Endothelial cell of umbilical vein (primary cell): ENCODE results near the gene KIAA1614. TPM values are rescaled to one million over a fixed set of nuclear protein-coding genes. Genes with fewer than 3 reads are reported as not detected.
A peak's percentile ranks its signal among the peaks of the same experiment; 100 is the strongest.

ENCODE experiments used
- BruUV-seq: library from RNA; stranded (reverse); fragments of 400-500 nt; replicated peaks from 2 replicates; lab custom pipeline; 2021; lab: Mats Ljungman, UMichigan
- CTCF ChIA-PET: fragments of 300-600, 350-600 bp; sonication (Branson Sonifier 250); formaldehyde crosslinking; loops from one replicate; lab custom pipeline; 2021; ENCODE audit warnings: antibody characterized with exemption, inconsistent platforms; lab: Charles Lee
- POLR2A ChIA-PET: fragments of 300-600, 350-600 bp; sonication (Branson Sonifier 250); formaldehyde crosslinking; loops from one replicate; lab custom pipeline; 2021; ENCODE audit warnings: antibody characterized with exemption, inconsistent platforms; lab: Charles Lee
- DNase-seq: peaks from one replicate; pipeline ENCODE4 v3.0.0-alpha.2; 2011; ENCODE audit warnings: low read depth, low spot score
- FAIRE-seq: peaks from 2 replicates; lab custom pipeline; 2011; peaks lifted over from hg19 to GRCh38; lab: Jason Lieb, UNC
- H2AFZ ChIP-seq: 2 replicates; pipeline ENCODE4 v1.6.0; 2012; ENCODE audit warnings: low read depth, low read length, control low read depth, inconsistent platforms
- H3K27ac ChIP-seq: 2 replicates; pipeline ENCODE4 v1.5.1; 2011; ENCODE audit warnings: low read depth, mild to moderate bottlenecking, control low read depth, low read length, moderate library complexity; ENCODE audit not compliant: insufficient read depth
- H3K27me3 ChIP-seq, 2 experiments: 2 replicates each; pipeline versions ENCODE4 v1.6.0 to v1.6.1; 2011; ENCODE audit warnings: low read length in 2 of 2, mixed read lengths in 1 of 2; ENCODE audit not compliant: control insufficient read depth in 2 of 2, insufficient read depth in 2 of 2
- H3K36me3 ChIP-seq, 2 experiments: 2 replicates in 1 of 2; 3 replicates in 1 of 2; pipeline ENCODE4 v1.5.1; 2011; ENCODE audit warnings: low read length in 2 of 2, mild to moderate bottlenecking in 1 of 2, moderate library complexity in 1 of 2; ENCODE audit not compliant: control insufficient read depth in 2 of 2, insufficient read depth in 2 of 2; ENCODE audit errors: extremely low read depth in 1 of 2
- H3K4me1 ChIP-seq: 3 replicates; pipeline ENCODE4 v1.5.1; 2011; ENCODE audit warnings: mild to moderate bottlenecking, low read length; ENCODE audit not compliant: control insufficient read depth, insufficient read depth; ENCODE audit errors: extremely low read depth
- H3K4me2 ChIP-seq: 2 replicates; pipeline ENCODE4 v1.6.1; 2011; ENCODE audit warnings: low read length, control low read depth, mixed read lengths; ENCODE audit not compliant: insufficient read depth
- H3K4me3 ChIP-seq, 3 experiments: fragments of 200-600 bp in 1 of 3; sonication (generic), shearing (Covaris generic) in 1 of 3; replicated peaks in 1 of 3; 2 replicates each; pipeline ENCODE4 v1.5.1; 2011 to 2016; ENCODE audit warnings: control low read depth in 3 of 3, low read length in 3 of 3, mild to moderate bottlenecking in 2 of 3, inconsistent platforms in 1 of 3, low read depth in 1 of 3, moderate library complexity in 1 of 3; ENCODE audit not compliant: insufficient read depth in 1 of 3
- H3K79me2 ChIP-seq: 2 replicates; pipeline ENCODE4 v1.6.0; 2012; ENCODE audit warnings: low read length, inconsistent platforms; ENCODE audit not compliant: control insufficient read depth, insufficient read depth
- H3K9ac ChIP-seq: replicated peaks from 2 replicates; pipeline ENCODE3; 2011; ENCODE audit warnings: low read length, control low read depth; ENCODE audit not compliant: insufficient read depth; ENCODE audit errors: extremely low read depth
- H3K9me1 ChIP-seq: replicated peaks from 3 replicates; pipeline ENCODE4 v1.6.0; 2011; ENCODE audit warnings: mild to moderate bottlenecking, low read length; ENCODE audit not compliant: control insufficient read depth, insufficient read depth; ENCODE audit errors: extremely low read depth
- H3K9me3 ChIP-seq: replicated peaks from 2 replicates; pipeline ENCODE4 v1.5.1; 2012; ENCODE audit warnings: low read length, inconsistent platforms; ENCODE audit not compliant: control insufficient read depth, insufficient read depth
- H4K20me1 ChIP-seq: replicated peaks from 2 replicates; pipeline ENCODE3; 2011; ENCODE audit warnings: mild to moderate bottlenecking, low read length; ENCODE audit not compliant: control insufficient read depth, insufficient read depth; ENCODE audit errors: extremely low read depth
- EZH2 ChIP-seq: IDR thresholded peaks from 2 replicates; pipeline ENCODE4 v1.6.1; 2012; ENCODE audit warnings: borderline replicate concordance, low read depth, mild to moderate bottlenecking, moderate library complexity, low read length, inconsistent platforms; ENCODE audit not compliant: severe bottlenecking
- FOS ChIP-seq: IDR thresholded peaks from 2 replicates; pipeline ENCODE4 v1.6.1; 2011; ENCODE audit warnings: mild to moderate bottlenecking, low read length, moderate library complexity, borderline replicate concordance; ENCODE audit not compliant: insufficient read depth
- GATA2 ChIP-seq: IDR thresholded peaks from 2 replicates; pipeline ENCODE4 v1.7.0; 2011; ENCODE audit warnings: low read depth, mild to moderate bottlenecking, moderate library complexity, mixed read lengths, low read length; ENCODE audit not compliant: insufficient read length, insufficient read depth
- JUN ChIP-seq: IDR thresholded peaks from 2 replicates; pipeline ENCODE4 v1.6.1; 2011; ENCODE audit warnings: borderline replicate concordance, low read depth; ENCODE audit not compliant: insufficient read length, insufficient read depth
- POLR2A ChIP-seq: IDR thresholded peaks from 2 replicates; pipeline ENCODE4 v1.6.1; 2012; ENCODE audit warnings: low read depth, mild to moderate bottlenecking, control low read depth, low read length
- POLR2AphosphoS5 ChIP-seq: IDR thresholded peaks from 2 replicates; pipeline ENCODE4 v1.6.1; 2012; ENCODE audit warnings: low read depth, mild to moderate bottlenecking, control low read depth, low read length, moderate library complexity; ENCODE audit not compliant: insufficient read depth
- dilution Hi-C: fragments of 300-500 bp; cut with MboI; formaldehyde crosslinking; loops from one replicate; pipeline ENCODE4 v1.15.0; 2019; ENCODE audit warnings: low sequenced_read_pairs; ENCODE audit not compliant: extremely low pct_ligation_motif_present
- intact Hi-C: fragments of 100-400 bp; cut with micrococcal nuclease; formaldehyde crosslinking; loops from one replicate; pipeline ENCODE4 v1.10.0; 2022
- polyA plus RNA-seq, 4 experiments: library from polyadenylated mRNA; depleted of rRNA in 3 of 4; stranded (reverse) in 3 of 4; unstranded in 1 of 4; fragments of >200 nt; gene quantifications; 2 replicates each; pipeline versions ENCODE4 v1.2.1 to v1.2.3, GENCODE V29; 2011 to 2012; ENCODE audit warnings: missing spikeins in 1 of 4
- total RNA-seq: library from RNA; stranded (reverse); gene quantifications from 2 replicates; pipeline ENCODE4 v1.2.3, GENCODE V29; 2021
- TF ChIP-seq, protein P1 (sequence below): IDR thresholded peaks from 2 replicates; pipeline ENCODE4 v1.6.1; 2011; ENCODE audit not compliant: insufficient read depth, insufficient read length

KIAA1614 gene
- total and polyA plus RNA-seq, 2 donors (not counting 3 experiments of a cell fraction or from before 2014, with no cell fraction given), result 1.0 to 2.0 TPM

DNA sequence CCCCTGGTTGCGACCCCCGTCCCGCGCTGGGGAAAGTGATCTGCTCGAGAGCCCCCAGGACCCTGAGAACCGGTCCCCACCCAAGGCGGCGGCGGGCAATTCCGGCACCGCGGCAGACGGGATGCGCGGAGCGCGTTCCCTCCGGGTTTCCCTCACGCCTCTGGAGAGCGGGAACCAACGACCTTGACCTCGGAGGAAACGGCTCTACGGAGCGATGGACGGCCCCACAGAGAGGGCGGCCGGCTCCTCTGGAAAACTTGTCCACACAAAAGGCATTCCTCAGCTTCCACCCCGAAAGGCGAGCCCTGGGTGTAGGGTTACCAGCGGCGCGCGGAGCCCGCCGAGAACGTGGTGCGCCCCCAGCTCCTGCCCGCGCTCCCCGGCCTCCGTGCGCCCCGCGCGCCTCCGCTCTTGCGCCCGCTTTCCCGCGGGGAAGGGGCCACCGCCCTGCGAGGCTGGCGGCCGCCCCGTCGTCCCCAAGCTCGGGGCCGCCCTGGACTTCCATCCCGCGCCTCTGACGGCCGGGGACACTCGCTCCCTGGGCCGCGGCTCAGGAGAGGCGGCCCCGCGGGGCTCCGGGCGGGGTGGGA, 391 bp upstream of the KIAA1614 start:
- Histone ChIP-seq H3K9me1 (no peaks in the 10 kb centered on the region), H3K9me3 (no peaks in the 10 kb centered on the region), H3K9ac (peak overlapping the region; percentile 57), H3K4me2 (peak overlapping the region; percentile 70), H3K79me2 (no peaks in the 10 kb centered on the region), H4K20me1 (no peaks in the 10 kb centered on the region), H3K36me3 (no peaks in the 10 kb centered on the region), H3K27ac (no peak overlapping the region), H3K4me1 (peaks cover 5% of the 10 kb centered on the region), H2AFZ (peak overlapping the region; percentile 80), H3K4me3 (peak overlapping the region; percentile 23 to 56 (median 52)), H3K27me3 (no peaks in the 10 kb centered on the region)
- ChIA-PET POLR2A (no interaction called here), CTCF (interaction anchor here (0.9 to 5.0 kb wide), 6 partner anchors 9 to 513 kb away, joined by 3 to 27 read pairs (median 4); no protein-coding TSS in a partner anchor)
- intact Hi-C loops (loop anchor here (2.0 kb wide), 1 partner anchor 110 kb away; the partner anchor contains the start of gene STX6), dilution Hi-C loops (no loop called here)
- peak; percentile 28 for TF ChIP-seq EZH2
- no peak for TF ChIP-seq FOS
- FAIRE-seq (no peak), DNase-seq (no peak)
- no TSS peak for BruUV-seq

DNA sequence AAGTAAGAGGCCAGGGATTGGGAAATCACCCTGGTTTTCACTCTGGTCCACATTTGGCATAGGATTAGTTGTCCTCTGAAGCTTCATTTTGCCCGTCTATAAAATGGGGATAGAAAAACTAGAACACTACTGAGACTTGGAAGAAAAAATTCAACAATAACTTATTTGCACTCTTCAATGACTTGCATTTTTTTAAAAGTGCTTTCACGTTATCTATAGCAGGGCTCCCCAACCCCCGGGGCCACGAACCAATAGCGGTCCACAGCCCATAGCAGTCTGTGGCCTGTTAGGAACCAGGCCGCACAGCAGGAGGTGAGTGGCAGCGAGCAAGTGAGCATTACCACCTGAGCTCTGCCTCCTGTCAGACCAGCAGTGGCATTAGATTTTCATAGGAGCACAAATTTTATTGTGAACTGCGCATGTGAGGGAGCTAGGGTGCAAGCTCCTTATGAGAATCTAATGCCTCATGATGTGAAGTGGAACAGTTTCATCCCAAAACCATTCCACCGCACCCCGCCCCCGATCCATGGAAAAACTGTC, 2.8 kb downstream of the KIAA1614 start:
- intact Hi-C loops (no loop called here), dilution Hi-C loops (no loop called here)
- no peak for DNase-seq
- no peaks in the 10 kb centered on the region for H3K36me3 ChIP-seq
- TF ChIP-seq GATA2 (no peak), EZH2 (no peak), POLR2AphosphoS5 (no peak), POLR2A (no peak), JUN (no peak)
- TF ChIP-seq, protein P1, sequence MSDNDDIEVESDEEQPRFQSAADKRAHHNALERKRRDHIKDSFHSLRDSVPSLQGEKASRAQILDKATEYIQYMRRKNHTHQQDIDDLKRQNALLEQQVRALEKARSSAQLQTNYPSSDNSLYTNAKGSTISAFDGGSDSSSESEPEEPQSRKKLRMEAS, result no peak
- H3K27ac ChIP-seq, result no peak overlapping the region
- no peaks in the 10 kb centered on the region for H3K9me1 ChIP-seq
- H2AFZ ChIP-seq, result no peak overlapping the region
- H3K4me1 ChIP-seq, result peaks cover 5% of the 10 kb centered on the region
- ChIA-PET POLR2A (no interaction called here), CTCF (interaction anchor here (1.0 to 5.0 kb wide), 2 partner anchors 10 to 34 kb away, joined by 3 to 27 read pairs; no protein-coding TSS in a partner anchor)
- FAIRE-seq, result no peak
- H3K9me3 ChIP-seq, result no peaks in the 10 kb centered on the region
- H3K9ac ChIP-seq, result no peak overlapping the region
- H4K20me1 ChIP-seq, result no peaks in the 10 kb centered on the region
- H3K4me2 ChIP-seq, result no peak overlapping the region
- no TSS peak for BruUV-seq
- H3K4me3 ChIP-seq, result no peak overlapping the region
- H3K79me2 ChIP-seq, result no peaks in the 10 kb centered on the region
- no peaks in the 10 kb centered on the region for H3K27me3 ChIP-seq
